ENCODE data around the gene TSHZ3. TPM values are rescaled to one million over a fixed set of nuclear protein-coding genes. Genes with fewer than 3 reads are reported as not detected.

The TSHZ3 gene
- total RNA-seq, 1 experiment from 2014 or later, result 0.05 TPM

- DNase-seq (ENCODE audit: low read depth, low spot score) (no peak), ATAC-seq (no peak)
- no peaks in the 10 kb centered on the region for H3K9me2 ChIP-seq (ENCODE audit: insufficient read depth)
- H3K9me3 ChIP-seq (ENCODE audit: control insufficient read depth in 1 of 2, insufficient read depth in 1 of 2, low read depth in 1 of 2, low read length in 2 of 2), result peaks cover 12 to 18% of the 10 kb centered on the region in 2 experiments; a peak in 2 of 4 replicates
- no peaks in the 10 kb centered on the region for H3K79me2 ChIP-seq (ENCODE audit: insufficient read depth, low read length)
- ChIA-PET RAD21 (ENCODE audit: low non-redundant PET in 1 of 2, low total read pairs in 2 of 2, uncharacterized antibody in 2 of 2, unreplicated experiment in 2 of 2) (no interaction called here), POLR2A (no interaction called here), CTCF (no interaction called here)
- no peak for TF ChIP-seq MAX (IDR thresholded peaks at IDR 0.05)
- TF ChIP-seq YY1 (IDR thresholded peaks at IDR 0.05; ENCODE audit: extremely low read depth, insufficient replicate concordance, low read depth, low read length), result no peak
- no peak for TF ChIP-seq SP1 (IDR thresholded peaks at IDR 0.05; ENCODE audit: low read depth)
- no peak for TF ChIP-seq POLR2A (IDR thresholded peaks at IDR 0.05; ENCODE audit: borderline replicate concordance, extremely low read depth, insufficient read depth, insufficient read length)
- no peak for TF ChIP-seq RAD21 (IDR thresholded peaks at IDR 0.05; ENCODE audit: low read depth)
- TF ChIP-seq EGR1 (IDR thresholded peaks at IDR 0.05; ENCODE audit: low read depth), result no peak
- no peak for TF ChIP-seq POLR2AphosphoS5 (IDR thresholded peaks at IDR 0.05; ENCODE audit: low read depth, low read length)
- no peak for TF ChIP-seq CEBPB (IDR thresholded peaks at IDR 0.05; ENCODE audit: low read depth)
- TF ChIP-seq CTCF (IDR thresholded peaks at IDR 0.05 in 2 of 3, conservative IDR thresholded peaks at IDR 0.05 in 1 of 3; ENCODE audit: borderline replicate concordance in 1 of 3, insufficient read depth in 1 of 3, low read depth in 2 of 3, low read length in 2 of 3), result no peak
- TF ChIP-seq EZH2 (IDR thresholded peaks at IDR 0.05), result no peak
- no peak overlapping the region for H3K9ac ChIP-seq (ENCODE audit: low read length)
- intact Hi-C loops (cut with micrococcal nuclease), result no loop called here
- no TSS peak for BruUV-seq (replicated peaks)
- no peaks in the 10 kb centered on the region for H4K20me1 ChIP-seq (ENCODE audit: insufficient read depth)
- H3K27ac ChIP-seq (ENCODE audit: low read depth, low read length), result no peak overlapping the region
- H3K4me2 ChIP-seq (ENCODE audit: low read length), result no peak overlapping the region
- no peak overlapping the region for H2AFZ ChIP-seq (ENCODE audit: low read depth, low read length, poor library complexity, severe bottlenecking)
- H3K4me3 ChIP-seq (replicated peaks in 1 of 2; ENCODE audit: low read depth in 1 of 2, low read length in 2 of 2), result no peak overlapping the region
- no peaks in the 10 kb centered on the region for H3K36me3 ChIP-seq (ENCODE audit: control insufficient read depth in 1 of 2, insufficient read depth in 2 of 2, low read length in 2 of 2)
- no peaks in the 10 kb centered on the region for H3K4me1 ChIP-seq (ENCODE audit: control insufficient read depth in 1 of 2, insufficient read depth in 2 of 2, low read length in 2 of 2)
- no peaks in the 10 kb centered on the region for H3K27me3 ChIP-seq (ENCODE audit: insufficient read depth, low read length)
These were observed 79.7 kb downstream of the TSHZ3 start for GRCh38 chr19:31269425-31270127.

All from HCT116 (cell line).